T-helper 2 cell (primary cell): Measurements from ENCODE around the gene NOSTRIN.
"Not testable (repeated sequence)": the region's sequence is repeated elsewhere in the genome, so short reads cannot be mapped to it uniquely, and the experiment has no call there.

Experiments used
- DNase-seq, 5 experiments: peaks; one replicate each; pipeline versions ENCODE4 v3.0.0 to v3.0.0-alpha.2; 2012 to 2022

NOSTRIN gene

DNA sequence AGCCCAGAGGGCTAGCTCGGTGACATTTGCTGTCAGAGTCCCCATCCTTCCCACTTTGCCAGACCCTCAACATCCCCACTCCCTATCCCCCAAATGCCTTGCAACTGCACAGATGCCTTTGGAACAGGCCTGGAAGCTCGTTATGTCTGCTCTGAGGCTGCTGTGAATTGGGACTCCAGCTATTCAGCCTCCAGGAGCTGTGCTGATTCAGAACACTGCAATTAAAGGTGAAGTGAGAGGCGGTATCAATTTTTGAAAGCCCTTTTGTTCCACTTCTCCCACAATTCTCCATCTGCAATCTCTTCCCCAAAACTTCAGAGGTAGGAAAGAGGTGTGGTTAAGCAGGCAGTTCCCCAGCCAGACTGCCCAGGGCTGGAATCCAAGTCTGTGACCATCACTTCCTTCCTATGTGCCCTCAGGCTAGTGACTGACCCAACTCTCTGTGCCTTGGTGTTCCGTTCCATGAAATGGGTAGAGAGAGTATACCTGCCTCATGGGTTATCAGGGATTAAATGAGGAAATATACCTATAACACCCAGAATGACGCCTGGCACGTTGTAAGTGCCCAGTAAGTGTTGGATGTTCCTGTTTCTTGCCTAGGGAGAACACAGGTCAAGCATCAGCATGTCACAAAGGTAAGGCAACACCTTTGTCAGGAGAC lies 17.5 kb downstream of the NOSTRIN start:
- no peak for DNase-seq

DNA sequence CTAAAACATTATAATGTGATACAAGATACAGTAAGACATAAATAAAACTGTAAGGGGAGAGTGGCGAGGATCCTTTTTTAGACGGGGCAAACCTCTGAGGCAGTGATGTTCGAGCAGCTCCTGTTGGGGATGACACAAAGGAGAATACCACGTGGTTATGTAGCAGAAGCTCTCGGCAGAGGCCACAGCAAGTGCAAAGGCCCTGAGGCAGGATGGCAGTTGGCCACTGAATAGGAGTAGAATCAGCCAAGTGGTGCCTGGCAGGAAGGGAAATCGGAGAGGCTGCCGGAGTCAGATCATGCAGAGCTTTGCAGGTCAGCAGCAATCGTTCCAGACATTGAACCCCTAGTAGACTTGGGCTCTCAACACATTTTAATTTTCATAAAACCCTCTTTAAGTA lies 19.1 kb downstream of the NOSTRIN start:
- no peak for DNase-seq

DNA sequence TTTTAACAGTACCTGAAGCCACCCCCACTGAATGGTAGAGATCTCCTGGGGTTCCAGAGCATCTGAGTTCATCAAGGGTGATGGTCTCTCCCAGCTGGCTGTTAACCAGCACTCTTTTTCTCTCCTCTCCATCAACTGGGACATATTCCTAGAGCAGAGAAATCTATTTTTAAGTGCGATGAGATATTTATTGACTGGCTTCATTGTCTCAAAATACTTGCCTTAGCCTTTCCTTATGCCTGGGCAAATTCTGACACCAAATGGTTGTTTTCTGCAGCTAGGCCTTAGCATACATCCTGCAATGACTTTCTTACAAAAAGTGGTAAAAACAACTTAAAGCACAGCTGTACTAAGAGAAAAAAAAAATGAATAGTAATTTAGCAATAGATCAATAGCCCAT lies 19.6 kb downstream of the NOSTRIN start:
- DNase-seq = no peak

DNA sequence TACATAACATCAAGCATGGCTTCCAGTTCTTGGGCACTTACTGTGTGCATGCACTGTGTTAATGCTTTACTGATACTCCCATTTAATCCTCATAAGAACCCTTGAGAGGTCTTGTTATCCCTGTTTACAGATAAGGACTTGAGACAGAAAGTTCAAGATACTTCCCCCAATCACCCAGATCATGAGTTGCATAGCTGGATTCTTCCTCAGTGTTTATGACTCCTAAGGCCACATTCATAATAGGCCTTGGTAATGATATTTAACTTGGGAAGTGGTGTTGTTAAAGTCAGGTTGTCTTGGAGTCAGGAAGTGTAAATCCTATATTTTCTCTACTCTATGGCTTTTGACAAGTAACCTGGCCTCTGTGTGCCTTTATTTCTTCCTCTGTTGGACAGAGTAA lies 22.7 kb downstream of the NOSTRIN start:
- DNase-seq = no peak

DNA sequence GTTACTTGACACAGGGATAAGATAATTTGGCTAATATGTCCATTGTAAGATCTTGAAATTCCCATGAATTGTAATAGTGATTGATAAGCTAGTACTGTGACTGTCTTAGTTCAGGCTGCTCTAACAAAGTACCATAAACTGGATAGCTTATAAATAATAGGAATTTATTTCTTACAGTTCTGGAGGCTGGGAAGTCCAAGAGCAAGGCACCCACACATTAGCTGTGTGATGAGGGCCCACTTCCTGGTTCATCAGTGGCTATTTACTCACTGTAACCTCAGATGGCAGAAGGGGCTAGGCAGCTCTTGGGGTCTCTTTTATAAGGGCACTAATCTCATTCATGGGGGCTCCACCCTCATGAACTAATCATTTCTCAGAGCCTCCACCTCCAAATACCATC lies 28.5 kb downstream of the NOSTRIN start:
- no peak for DNase-seq

DNA sequence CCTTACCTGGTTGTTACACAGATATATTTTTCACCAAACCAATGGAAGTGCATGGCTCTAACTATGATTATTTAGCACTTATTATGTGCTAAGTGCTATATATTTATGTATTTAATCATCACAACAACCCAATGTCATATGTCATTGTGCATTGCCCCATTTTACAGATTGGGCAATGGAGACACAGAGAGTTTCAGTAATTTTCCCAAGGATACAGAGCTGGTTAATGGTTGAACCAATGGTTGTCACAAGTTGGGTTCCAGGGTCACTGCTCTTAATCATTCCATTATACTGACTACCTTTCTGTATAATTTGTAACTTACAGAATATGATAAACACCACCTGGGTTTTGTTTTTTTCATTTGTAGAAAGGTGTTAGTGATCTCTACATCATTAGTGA lies 29.2 kb downstream of the NOSTRIN start:
- no peak for DNase-seq

DNA sequence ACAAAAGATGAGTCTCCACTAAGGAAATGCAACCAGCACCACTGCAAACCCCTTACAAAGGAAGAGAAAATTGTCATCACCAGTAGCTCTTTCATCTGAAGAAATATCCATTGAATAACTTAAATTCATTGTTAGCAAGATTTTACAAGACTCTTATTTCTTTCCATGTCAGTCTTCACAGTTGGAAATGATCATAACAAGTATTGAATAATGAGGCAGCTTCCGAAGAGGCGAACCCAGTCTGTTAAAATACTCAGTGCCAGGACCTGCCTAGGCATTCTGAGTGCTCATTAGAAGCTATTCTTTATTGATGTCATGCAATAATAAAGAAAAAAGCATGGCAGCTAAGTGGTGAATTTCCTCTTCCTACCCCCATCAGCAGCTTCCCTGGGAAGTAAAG lies 33.5 kb downstream of the NOSTRIN start:
- DNase-seq = no peak

DNA sequence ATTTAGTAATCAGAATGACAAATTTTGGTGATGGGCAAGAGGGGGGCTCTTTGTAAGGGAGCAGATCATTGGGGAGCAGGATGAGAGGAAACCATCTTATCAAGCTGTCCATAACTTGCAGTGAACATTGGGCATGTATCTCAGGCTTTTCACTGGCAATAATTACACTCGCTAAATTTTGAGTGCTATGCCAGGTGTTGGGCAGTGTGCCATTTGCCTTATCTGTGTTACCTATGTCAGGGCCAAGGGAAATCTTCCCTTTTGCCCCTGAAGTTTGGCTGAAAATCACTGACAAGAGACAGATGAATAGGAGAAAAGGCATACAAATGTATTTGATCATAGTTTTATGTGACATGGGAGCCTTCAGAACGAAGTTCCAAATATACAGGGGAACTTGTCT lies 39.0 kb downstream of the NOSTRIN start:
- no peak for DNase-seq

DNA sequence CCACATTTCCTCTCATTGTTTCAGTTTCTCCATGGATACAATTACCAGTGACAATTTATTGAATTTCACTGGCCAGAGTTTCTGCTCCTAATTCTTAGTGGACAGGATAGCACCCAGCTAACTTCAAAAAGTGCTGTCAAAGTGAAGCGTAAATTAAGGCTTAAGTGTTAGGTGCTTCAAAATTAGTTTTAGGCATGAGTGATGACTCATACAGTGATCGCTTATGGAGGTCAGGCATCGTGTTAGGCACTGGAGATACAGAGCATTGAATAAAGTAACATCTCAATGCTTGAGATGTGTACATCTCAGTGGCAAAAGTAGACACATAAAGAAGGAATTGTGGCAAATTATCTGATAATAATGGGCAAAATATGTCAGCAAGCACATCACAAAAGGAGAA lies 40.8 kb downstream of the NOSTRIN start:
- no peak for DNase-seq

DNA sequence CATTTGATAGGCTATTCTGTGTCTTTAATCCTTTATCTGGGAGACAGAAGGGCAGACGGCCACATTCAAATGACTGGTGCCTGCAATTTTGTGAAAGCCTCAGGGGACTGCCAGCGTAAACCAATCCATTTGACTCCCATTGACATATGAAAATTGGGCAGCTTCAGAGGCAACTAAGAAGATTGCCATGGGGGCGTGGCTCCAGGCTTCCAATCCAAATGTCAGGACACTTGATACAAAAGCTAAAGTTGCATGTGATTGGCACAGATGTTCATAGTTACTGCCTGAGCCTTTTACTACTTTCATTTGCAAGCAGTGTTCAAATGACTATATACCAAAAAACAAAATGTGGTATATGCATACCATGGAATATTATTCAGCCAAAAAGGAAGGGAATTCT lies 45.8 kb downstream of the NOSTRIN start:
- DNase-seq = no peak

DNA sequence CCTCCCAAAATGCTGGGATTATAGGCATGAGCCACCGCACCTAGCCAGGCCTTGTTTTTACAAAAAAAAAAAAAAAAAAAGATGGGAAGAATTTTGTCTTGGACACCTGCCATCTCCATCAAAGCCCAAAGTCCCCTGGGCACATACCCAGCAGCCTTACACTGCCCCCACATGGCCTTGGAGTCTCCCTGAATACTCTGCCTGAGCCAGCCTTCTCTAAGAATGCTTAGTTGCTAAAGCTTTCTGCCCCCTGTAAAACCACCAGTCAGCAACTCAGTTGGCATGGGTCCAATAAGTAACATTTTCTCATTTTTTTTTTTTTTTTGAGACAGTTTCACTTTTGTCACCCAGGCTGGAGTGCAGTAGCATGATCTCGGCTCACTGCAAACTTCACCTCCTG lies 47.2 kb downstream of the NOSTRIN start:
- DNase-seq = peak in 1 of 5 experiments; percentile 47

DNA sequence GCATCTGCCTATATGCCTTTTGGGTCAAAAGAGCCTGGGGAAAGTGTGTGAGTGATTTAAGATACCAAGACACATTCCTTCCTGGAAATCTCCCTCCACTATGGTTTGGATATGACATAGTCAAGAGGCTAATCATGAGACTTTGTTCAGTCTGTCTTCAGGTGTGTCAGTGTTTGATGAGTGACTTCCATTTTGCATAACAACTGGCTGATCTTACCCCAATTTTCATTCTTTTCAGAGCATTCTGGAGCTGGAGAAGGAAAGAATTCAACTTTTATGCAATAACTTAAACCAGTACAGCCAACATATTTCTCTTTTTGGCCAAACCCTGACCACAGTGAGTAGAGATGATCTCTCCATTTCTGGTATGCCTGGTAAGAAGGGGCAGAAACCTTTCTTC lies 48.4 kb downstream of the NOSTRIN start:
- DNase-seq = no peak

DNA sequence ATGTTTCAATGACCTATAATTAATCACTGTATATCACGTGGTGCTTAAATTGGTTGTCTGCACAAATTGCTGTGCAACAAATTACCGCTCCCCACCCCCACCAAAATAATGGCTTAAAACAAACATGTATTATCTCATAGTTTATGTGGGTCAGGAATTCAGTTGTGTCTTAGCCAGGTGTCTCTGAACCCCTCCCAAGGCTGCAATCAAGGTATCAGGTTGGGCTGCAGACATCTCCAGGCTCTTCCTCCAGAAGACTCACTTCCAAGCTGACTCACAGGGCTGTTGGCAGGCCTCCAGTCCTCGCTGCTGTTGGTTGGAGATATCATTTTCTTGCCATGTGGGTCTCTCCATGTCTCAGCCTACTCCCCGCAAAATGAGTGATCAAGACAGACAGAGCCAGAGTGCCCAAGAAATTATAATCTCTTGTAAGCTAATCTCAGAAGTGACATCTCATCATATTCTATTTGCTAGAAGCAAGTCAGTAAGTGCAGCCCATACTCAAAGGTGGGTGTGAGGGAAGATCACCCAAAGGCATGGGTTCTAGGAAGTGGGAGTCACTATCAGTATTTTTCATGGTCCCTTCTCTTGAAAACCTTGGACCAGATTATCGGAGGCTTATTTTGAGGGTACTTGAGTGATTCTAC lies 49.4 kb downstream of the NOSTRIN start:
- DNase-seq = no peak

DNA sequence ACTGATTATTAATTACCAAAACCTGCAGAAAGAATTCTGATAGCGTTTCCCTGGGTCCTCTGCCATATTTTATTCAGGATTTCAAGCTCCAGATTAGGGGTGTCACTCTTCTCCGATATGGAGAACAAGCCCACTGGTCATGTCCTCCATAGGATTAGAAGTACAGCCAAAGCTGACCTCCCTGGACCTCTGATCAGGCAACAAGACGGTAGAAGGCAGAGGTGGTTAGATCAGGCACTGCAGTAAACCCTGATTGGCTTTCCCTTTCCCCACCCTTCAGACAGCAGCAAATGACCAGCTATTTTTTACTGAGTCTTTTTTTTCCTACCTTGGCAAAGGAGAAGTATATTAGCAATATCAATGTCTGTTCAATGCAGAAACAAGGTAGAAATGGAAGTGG lies 50.0 kb downstream of the NOSTRIN start:
- no peak for DNase-seq

DNA sequence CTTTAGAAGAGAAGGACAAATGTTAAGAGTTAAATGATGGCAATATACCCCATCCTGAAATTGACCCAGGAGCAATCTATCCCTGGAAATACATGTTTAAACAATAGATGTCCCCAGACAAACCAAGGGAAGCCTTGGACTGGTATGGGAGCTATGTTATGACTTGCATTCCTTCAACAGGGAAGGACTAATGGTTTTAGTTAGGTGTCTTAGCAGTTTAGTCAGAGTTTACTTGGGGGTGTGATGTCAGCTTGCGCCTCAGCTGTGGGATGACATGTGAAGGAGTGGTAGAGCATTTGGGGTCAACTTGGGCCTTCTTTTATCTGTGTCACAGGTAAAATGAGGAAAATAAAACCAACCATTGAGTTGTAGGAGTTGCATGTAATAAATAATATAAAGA lies 51.0 kb downstream of the NOSTRIN start:
- no peak for DNase-seq

DNA sequence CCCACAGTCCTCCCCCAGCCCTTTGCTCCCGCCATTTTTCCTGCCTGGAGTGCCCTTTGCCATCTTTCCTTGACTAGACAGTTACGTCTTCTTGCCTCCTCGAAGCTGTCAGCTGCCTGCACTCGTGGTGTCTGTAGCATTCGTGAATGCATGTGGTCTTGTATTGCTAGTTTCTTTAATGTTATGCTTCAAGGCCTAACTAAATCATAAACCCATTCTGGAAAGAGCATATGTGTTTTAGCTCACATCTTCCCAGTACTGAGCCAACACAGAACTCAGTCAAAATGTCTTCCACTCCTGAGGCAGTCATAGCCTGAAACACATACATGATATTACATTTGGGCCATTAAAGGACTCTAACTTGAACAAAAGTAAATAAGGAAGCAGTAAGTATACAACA lies 52.2 kb downstream of the NOSTRIN start:
- no peak for DNase-seq

DNA sequence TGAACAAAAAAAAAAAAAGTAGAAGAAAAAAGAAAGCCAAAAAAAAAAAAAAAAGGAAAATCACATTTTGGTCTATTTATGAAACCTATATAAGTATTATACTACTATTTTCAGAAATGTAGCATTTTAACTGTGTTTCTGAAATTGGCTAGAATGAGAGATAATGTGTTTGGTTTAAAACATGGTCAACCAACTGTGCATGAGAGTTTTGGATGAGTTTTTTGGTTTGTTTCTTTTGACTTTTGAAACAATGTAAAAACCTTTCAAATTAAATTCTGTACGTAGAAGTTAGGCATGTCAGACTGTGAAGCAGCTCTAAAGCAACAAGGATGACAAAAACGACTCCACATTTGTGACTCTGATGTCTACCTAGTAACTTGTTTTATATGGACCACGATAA lies 53.2 kb downstream of the NOSTRIN start:
- DNase-seq = no peak

DNA sequence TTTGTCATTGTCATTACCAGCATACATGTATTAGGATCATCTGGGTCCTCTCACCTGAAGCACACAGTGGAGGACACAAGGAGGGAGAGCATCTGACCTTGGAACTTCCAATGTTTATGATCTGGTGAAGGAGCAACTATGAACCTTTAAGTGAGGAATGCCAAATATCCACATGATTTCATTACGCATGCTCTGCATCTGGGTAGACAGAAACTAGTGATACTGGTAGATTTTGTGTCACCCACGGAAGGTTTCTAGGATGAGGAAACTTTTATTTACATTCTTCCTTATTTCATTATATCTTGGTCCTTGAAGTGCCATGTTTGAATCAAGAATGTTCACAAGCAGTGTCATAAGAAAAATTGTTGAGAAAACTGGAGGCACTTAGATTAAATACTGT lies 55.7 kb downstream of the NOSTRIN start:
- DNase-seq = no peak

DNA sequence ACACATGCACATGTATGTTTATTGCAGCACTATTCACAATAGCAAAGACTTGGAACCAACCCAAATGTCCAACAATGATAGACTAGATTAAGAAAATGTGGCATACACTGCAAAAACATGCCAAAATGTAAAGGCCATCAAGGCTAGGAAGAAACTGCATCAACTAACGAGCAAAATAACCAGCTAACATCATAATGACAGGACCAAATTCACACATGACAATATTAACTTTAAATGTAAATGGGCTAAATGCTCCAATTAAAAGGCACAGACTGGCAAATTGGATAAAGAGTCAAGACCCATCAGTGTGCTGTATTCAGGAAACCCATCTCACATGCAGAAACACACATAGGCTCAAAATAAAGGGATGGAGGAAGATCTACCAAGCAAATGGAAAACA lies 64.7 kb downstream of the NOSTRIN start:
- not testable (repeated sequence) for DNase-seq

DNA sequence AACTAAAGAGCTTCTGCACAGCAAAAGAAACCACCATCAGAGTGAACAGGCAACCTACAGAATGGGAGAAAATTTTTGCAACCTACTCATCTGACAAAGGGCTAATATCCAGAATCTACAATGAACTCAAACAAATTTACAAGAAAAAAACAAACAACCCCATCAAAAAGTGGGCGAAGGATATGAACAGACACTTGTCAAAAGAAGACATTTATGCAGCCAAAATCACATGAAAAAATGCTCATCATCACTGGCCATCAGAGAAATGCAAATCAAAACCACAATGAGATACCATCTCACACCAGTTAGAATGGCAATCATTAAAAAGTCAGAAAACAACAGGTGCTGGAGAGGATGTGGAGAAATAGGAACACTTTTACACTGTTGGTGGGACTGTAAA lies 67.9 kb downstream of the NOSTRIN start:
- DNase-seq = not testable (repeated sequence)

DNA sequence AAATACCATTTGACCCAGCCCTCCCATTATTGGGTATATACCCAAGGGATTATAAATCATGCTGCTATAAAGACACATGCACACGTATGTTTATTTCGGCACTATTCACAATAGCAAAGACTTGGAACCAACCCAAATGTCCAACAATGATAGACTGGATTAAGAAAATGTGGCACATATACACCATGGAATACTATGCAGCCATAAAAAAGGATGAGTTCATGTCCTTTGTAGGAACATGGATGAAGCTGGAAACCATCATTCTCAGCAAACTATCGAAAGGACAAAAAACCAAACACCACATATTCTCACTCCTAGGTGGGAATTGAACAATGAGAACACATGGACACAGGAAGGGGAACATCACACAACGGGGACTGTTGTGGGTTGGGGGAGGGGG lies 68.4 kb downstream of the NOSTRIN start:
- not testable (repeated sequence) for DNase-seq

DNA sequence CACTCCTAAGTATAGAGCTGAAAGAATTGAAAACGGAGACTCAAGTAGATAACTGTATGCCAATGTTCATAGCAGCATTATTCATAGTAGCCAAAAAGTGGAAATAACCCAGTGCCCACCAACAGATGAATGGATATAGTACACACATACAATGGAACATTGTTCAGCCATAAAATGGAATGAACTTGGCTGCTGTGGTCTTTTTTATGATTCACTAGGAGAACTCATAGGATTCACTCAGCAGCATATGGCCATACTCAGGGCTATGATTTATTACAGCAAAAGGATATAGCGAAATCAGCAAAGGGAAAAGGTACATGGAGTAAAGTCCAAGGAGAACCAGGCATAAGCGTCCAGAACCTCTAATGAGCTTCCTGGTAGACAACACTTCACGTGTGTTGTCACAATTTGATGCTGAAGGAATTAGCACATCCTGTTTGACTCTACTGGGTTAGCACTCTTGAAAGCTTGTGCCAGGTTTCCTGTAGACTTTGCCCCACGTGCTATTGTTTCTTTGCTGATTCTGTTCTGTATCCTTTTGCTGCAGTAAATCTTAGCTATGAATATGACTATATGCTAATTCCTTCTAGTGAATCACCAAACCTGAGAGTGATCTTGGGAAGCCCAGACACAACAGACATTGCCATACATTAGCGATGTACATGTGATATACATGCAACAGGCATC lies 72.1 kb downstream of the NOSTRIN start:
- DNase-seq = no peak

DNA sequence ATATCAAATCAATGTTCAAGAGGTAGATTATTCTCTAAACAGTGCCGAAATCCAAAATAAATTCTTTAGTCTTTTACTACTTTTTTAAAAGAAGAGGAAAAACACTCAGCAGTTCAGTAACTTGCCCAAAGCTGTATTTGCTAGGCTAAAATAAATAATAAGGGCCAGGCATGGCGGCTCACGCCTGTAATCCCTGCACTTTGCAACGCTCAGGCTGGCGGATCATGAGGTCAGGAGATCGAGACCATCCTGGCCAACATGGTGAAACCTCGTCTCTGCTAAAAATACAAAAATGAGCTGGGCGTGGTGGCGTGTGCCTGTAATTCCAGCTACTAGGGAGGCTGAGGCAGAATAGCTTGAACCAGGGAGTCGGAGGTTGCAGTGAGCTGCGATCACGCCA lies 79.7 kb downstream of the NOSTRIN start:
- DNase-seq = not testable (repeated sequence)

DNA sequence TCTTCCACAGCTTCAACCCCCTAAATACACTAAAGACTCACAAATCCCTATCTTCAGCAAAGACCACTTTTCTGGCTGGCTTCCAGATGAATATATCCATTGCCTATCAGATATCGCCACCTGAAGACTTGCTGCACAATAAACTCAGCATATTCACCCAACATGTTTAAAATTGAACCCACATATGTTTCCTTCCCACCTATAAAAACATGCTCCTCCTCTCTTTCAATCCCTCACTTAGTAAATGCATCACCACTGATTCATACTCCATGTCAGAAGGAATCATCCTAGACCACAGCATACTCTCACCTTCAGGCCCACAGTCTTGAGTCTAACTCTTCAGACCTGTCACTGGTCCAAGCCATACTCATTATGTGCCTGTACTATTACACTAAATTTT lies 82.5 kb downstream of the NOSTRIN start:
- no peak for DNase-seq
